GM19238 (cell line): ENCODE measurements around the gene PCBD2.
A peak's percentile ranks its signal among the peaks of the same experiment; 100 is the strongest.
"Not testable (repeated sequence)": the region's sequence is repeated elsewhere in the genome, so short reads cannot be mapped to it uniquely, and the experiment has no call there.

Experiments used
- DNase-seq: peaks from one replicate; pipeline ENCODE4 v3.0.0; 2011; ENCODE audit warnings: low spot score; ENCODE audit not compliant: insufficient read length

PCBD2 gene

GRCh38 chr5:134905246-134905996, 490 bp downstream of the PCBD2 start:
- DNase-seq, result peak; percentile 29

- no peak for DNase-seq
Observed at GRCh38 chr5:134906811-134907210, 1.9 kb downstream of the PCBD2 start.

- DNase-seq, result not testable (repeated sequence)
Observed at GRCh38 chr5:134910752-134911151, 5.8 kb downstream of the PCBD2 start.

- DNase-seq, result no peak
Observed at GRCh38 chr5:134911285-134912206, 6.6 kb downstream of the PCBD2 start.

GRCh38 chr5:134913254-134913653, 8.3 kb downstream of the PCBD2 start:
- no peak for DNase-seq

- DNase-seq, result no peak
Observed at GRCh38 chr5:134913795-134914194, 8.9 kb downstream of the PCBD2 start.

GRCh38 chr5:134917070-134917815, 12.3 kb downstream of the PCBD2 start:
- DNase-seq, result no peak

GRCh38 chr5:134918861-134919260, 13.9 kb downstream of the PCBD2 start:
- DNase-seq, result no peak

GRCh38 chr5:134920848-134921575, 16.1 kb downstream of the PCBD2 start:
- no peak for DNase-seq

GRCh38 chr5:134932508-134932907, 27.6 kb downstream of the PCBD2 start:
- no peak for DNase-seq

- no peak for DNase-seq
Observed at GRCh38 chr5:134934202-134934601, 29.3 kb downstream of the PCBD2 start.

- no peak for DNase-seq
Observed at GRCh38 chr5:134935711-134936602, 31.0 kb downstream of the PCBD2 start.

- DNase-seq, result no peak
Observed at GRCh38 chr5:134937526-134937925, 32.6 kb downstream of the PCBD2 start.

GRCh38 chr5:134938030-134938429, 33.1 kb downstream of the PCBD2 start:
- no peak for DNase-seq

GRCh38 chr5:134939500-134939899, 34.6 kb downstream of the PCBD2 start:
- DNase-seq, result no peak

- no peak for DNase-seq
Observed at GRCh38 chr5:134943547-134943946, 38.6 kb downstream of the PCBD2 start.

GRCh38 chr5:134944630-134945029, 39.7 kb downstream of the PCBD2 start:
- no peak for DNase-seq

GRCh38 chr5:134945041-134945440, 40.1 kb downstream of the PCBD2 start:
- no peak for DNase-seq

- no peak for DNase-seq
Observed at GRCh38 chr5:134948911-134949310, 44.0 kb downstream of the PCBD2 start.

- DNase-seq, result no peak
Observed at GRCh38 chr5:134949316-134949715, 44.4 kb downstream of the PCBD2 start.
